DMS53 treated with DMSO at 0.1 percent for 48 hours (cell line): ENCODE data around the gene LCE1B.

Source experiments
- DNase-seq: peaks from one replicate; lab custom pipeline; 2025; ENCODE audit not compliant: unreplicated experiment; lab: John Stamatoyannopoulos, UW

LCE1B gene

GRCh38 chr1:152811671-152812070 lies at the start of gene LCE1B:
Gene LCE1B, plus strand, starts transcription at chr1:152811971. Its CDS starts 476 bp downstream, at chr1:152812447.
- no peak for DNase-seq

- DNase-seq = no peak
Measured at GRCh38 chr1:152768847-152769533, 42.8 kb upstream of the LCE1B start.

GRCh38 chr1:152770411-152770810 lies 41.4 kb upstream of the LCE1B start:
- no peak for DNase-seq

- no peak for DNase-seq
Measured at GRCh38 chr1:152774875-152775274, 36.9 kb upstream of the LCE1B start, which contains the start of gene LCE1F. Gene LCE1F, plus strand, starts transcription at chr1:152775140. Its CDS starts 1,232 bp downstream, at chr1:152776372.

- DNase-seq = no peak
Measured at GRCh38 chr1:152776361-152776760, 35.4 kb upstream of the LCE1B start.

GRCh38 chr1:152777510-152778137 lies 34.1 kb upstream of the LCE1B start:
- no peak for DNase-seq

- no peak for DNase-seq
Measured at GRCh38 chr1:152783095-152783494, 28.7 kb upstream of the LCE1B start.

GRCh38 chr1:152786077-152786476 lies 25.7 kb upstream of the LCE1B start, which contains the start of gene LCE1E:
Gene LCE1E, plus strand, starts transcription at chr1:152786257. Its CDS starts 1,043 bp downstream, at chr1:152787300.
- no peak for DNase-seq

- DNase-seq = no peak
Measured at GRCh38 chr1:152795686-152796085, 16.1 kb upstream of the LCE1B start.

GRCh38 chr1:152796421-152796820 lies 15.3 kb upstream of the LCE1B start, which contains the start of gene LCE1D:
Gene LCE1D, plus strand, starts transcription at chr1:152796721. Its CDS starts 1,074 bp downstream, at chr1:152797795.
- DNase-seq = no peak

GRCh38 chr1:152801333-152801732 lies 10.4 kb upstream of the LCE1B start:
- DNase-seq = no peak

- DNase-seq = no peak
Measured at GRCh38 chr1:152806576-152806975, 5.2 kb upstream of the LCE1B start, which contains the start of gene LCE1C. Gene LCE1C, minus strand, starts transcription at chr1:152806651. Its CDS starts 1,173 bp downstream, at chr1:152805478.

GRCh38 chr1:152811050-152811449 lies 721 bp upstream of the LCE1B start:
- no peak for DNase-seq

GRCh38 chr1:152817309-152817708 lies 5.5 kb downstream of the LCE1B start:
- DNase-seq = no peak

GRCh38 chr1:152823294-152823693 lies 11.5 kb downstream of the LCE1B start:
- no peak for DNase-seq

- DNase-seq = no peak
Measured at GRCh38 chr1:152824964-152825363, 13.2 kb downstream of the LCE1B start.

GRCh38 chr1:152827173-152827572 lies 15.4 kb downstream of the LCE1B start, which contains the start of gene LCE1A:
Gene LCE1A, plus strand, starts transcription at chr1:152827473. Its CDS starts 0 bp downstream, at chr1:152827473.
- DNase-seq = no peak

GRCh38 chr1:152836870-152837269 lies 25.1 kb downstream of the LCE1B start:
- DNase-seq = no peak

GRCh38 chr1:152842556-152842955 lies 30.8 kb downstream of the LCE1B start, which contains the start of gene LCE6A:
Gene LCE6A, plus strand, starts transcription at chr1:152842856. Its CDS starts 665 bp downstream, at chr1:152843521.
- DNase-seq = no peak

GRCh38 chr1:152855661-152856060 lies 43.9 kb downstream of the LCE1B start:
- no peak for DNase-seq

- DNase-seq = no peak
Measured at GRCh38 chr1:152858062-152858461, 46.3 kb downstream of the LCE1B start.

GRCh38 chr1:152859696-152860095 lies 47.9 kb downstream of the LCE1B start, which contains the start of gene LCE7A:
Gene LCE7A, plus strand, starts transcription at chr1:152859996. Its CDS starts 702 bp downstream, at chr1:152860698.
- DNase-seq = no peak
